NAMALWA (cell line): ENCODE results near the gene MORF4L1.
A peak's percentile ranks its signal among the peaks of the same experiment; 100 is the strongest.
"Not testable (repeated sequence)": the region's sequence is repeated elsewhere in the genome, so short reads cannot be mapped to it uniquely, and the experiment has no call there.

Experiments used
- DNase-seq: peaks from one replicate; pipeline ENCODE4 v3.0.0-alpha.2; 2015; ENCODE audit warnings: low spot score

MORF4L1 gene

GRCh38 chr15:78900819-78901533 lies 28.3 kb downstream of the MORF4L1 start:
- not testable (repeated sequence) for DNase-seq

- not testable (repeated sequence) for DNase-seq
These were observed 29.8 kb downstream of the MORF4L1 start for GRCh38 chr15:78902281-78903032.

GRCh38 chr15:78904599-78905358 lies 32.1 kb downstream of the MORF4L1 start:
- no peak for DNase-seq

GRCh38 chr15:78906316-78906620 lies 33.6 kb downstream of the MORF4L1 start:
- DNase-seq, result no peak

- peak; percentile 55 for DNase-seq
These were observed 34.9 kb downstream of the MORF4L1 start for GRCh38 chr15:78907577-78907976.

GRCh38 chr15:78909160-78909695 lies 36.5 kb downstream of the MORF4L1 start:
- DNase-seq, result no peak

- peak; percentile 62 for DNase-seq
These were observed 37.1 kb downstream of the MORF4L1 start for GRCh38 chr15:78909791-78910228.

- no peak for DNase-seq
These were observed 37.6 kb downstream of the MORF4L1 start for GRCh38 chr15:78910271-78910670.

GRCh38 chr15:78912316-78912715 lies 39.6 kb downstream of the MORF4L1 start:
- DNase-seq, result no peak

- no peak for DNase-seq
These were observed 40.3 kb downstream of the MORF4L1 start for GRCh38 chr15:78913012-78913411.

- no peak for DNase-seq
These were observed 41.5 kb downstream of the MORF4L1 start for GRCh38 chr15:78914027-78914764.

GRCh38 chr15:78915341-78916087 lies 42.8 kb downstream of the MORF4L1 start:
- no peak for DNase-seq

- no peak for DNase-seq
These were observed 43.4 kb downstream of the MORF4L1 start for GRCh38 chr15:78916088-78916487.

GRCh38 chr15:78917888-78918287 lies 45.2 kb downstream of the MORF4L1 start:
- no peak for DNase-seq

GRCh38 chr15:78921517-78921916 lies 48.8 kb downstream of the MORF4L1 start:
- DNase-seq, result no peak

- no peak for DNase-seq
These were observed 49.2 kb downstream of the MORF4L1 start for GRCh38 chr15:78921940-78922339.

- DNase-seq, result no peak
These were observed 49.8 kb downstream of the MORF4L1 start for GRCh38 chr15:78922527-78922926.

- DNase-seq, result no peak
These were observed 50.3 kb downstream of the MORF4L1 start for GRCh38 chr15:78923015-78923414.

GRCh38 chr15:78923480-78924360 lies 51.0 kb downstream of the MORF4L1 start:
- DNase-seq, result no peak

- no peak for DNase-seq
These were observed 52.5 kb downstream of the MORF4L1 start for GRCh38 chr15:78925076-78925624.
